ENCODE data around the gene PDZRN3. TPM values are rescaled to one million over a fixed set of nuclear protein-coding genes. Genes with fewer than 3 reads are reported as not detected.

Gene PDZRN3
- polyA plus RNA-seq, 2 of the 4 experiments (the other 2 are of a cell fraction), result not detected

DNA sequence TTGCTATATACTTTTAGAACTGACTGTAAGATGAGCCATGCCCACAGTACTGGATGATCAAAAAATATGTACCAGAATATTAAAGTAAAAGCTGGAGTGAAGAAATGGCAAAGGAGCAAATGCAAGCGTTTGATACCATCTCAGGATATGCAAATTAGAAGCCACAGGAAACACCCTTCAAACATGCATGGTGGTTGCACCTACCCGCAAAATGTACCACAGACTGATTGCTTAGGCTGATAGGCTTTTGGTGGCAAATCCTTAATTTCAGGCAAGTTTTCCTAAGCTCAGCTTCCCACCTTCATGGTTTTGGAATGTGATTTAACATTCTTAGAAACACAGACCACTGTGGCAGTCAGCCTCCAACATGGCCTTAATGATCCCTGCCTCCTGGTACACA lies 149.0 kb downstream of the PDZRN3 start:
- Histone ChIP-seq H3K4me2 (no peak overlapping the region), H3K27ac (no peak overlapping the region), H3K9me3 (0 out of 3 replicates have a peak, but pooled peaks cover 3% of the 10 kb centered on the region), H3K4me1 (no peaks in the 10 kb centered on the region), H3K4me3 (no peak overlapping the region)
- WGBS (ENCODE audit: missing lambda C conversion rate), result 61% methylated on average over 2 of the region's 2 CpGs
- ChIA-PET POLR2A (no interaction called here), CTCF (no interaction called here)
- no peak for TF ChIP-seq HDAC2 (IDR thresholded peaks at IDR 0.05)
- no peak for TF ChIP-seq NPAS2 (CRISPR knock-in tag; IDR thresholded peaks at IDR 0.05; ENCODE audit: borderline replicate concordance)
- TF ChIP-seq ZFP36 (IDR thresholded peaks at IDR 0.05; ENCODE audit: borderline replicate concordance, partially characterized antibody), result no peak
- TF ChIP-seq RFX5 (IDR thresholded peaks at IDR 0.05), result no peak
- TF ChIP-seq CBX8 (IDR thresholded peaks at IDR 0.05), result no peak
- TF ChIP-seq ZSCAN20 (CRISPR knock-in tag; IDR thresholded peaks at IDR 0.05), result no peak
- TF ChIP-seq NFE2L2 (conservative IDR thresholded peaks at IDR 0.05; ENCODE audit: low read length), result no peak
- no peak for TF ChIP-seq KDM1A (IDR thresholded peaks at IDR 0.05; ENCODE audit: low read depth)
- TF ChIP-seq, protein P1, sequence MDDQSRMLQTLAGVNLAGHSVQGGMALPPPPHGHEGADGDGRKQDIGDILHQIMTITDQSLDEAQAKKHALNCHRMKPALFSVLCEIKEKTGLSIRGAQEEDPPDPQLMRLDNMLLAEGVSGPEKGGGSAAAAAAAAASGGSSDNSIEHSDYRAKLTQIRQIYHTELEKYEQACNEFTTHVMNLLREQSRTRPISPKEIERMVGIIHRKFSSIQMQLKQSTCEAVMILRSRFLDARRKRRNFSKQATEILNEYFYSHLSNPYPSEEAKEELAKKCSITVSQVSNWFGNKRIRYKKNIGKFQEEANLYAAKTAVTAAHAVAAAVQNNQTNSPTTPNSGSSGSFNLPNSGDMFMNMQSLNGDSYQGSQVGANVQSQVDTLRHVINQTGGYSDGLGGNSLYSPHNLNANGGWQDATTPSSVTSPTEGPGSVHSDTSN (IDR thresholded peaks at IDR 0.05), result no peak
- DNase-seq (ENCODE audit: low read depth in 1 of 2, low spot score in 1 of 2), result no peak
- FAIRE-seq, result no peak
- no peak for ATAC-seq

DNA sequence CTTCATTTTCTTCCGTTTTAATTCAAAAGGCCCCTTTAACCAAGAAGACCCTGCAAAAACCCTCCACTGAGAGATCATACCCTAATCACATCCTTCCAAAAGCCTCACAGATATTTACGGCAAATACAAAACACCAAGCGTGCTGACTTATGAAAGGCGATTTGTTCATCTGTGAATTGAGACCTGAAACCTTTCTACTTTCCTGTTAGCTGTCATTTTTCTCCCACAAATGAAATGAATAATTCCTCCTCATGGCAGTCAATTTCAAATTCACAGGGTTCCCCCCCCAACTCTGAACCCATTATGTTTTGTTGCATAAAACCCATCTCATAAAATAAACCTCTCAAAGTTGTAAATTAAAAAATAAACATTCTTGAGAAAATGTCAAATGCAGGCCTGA lies 149.6 kb downstream of the PDZRN3 start:
- DNase-seq (ENCODE audit: low read depth in 1 of 2, low spot score in 1 of 2) (no peak), FAIRE-seq (no peak), ATAC-seq (no peak)
- ChIA-PET CTCF (no interaction called here), POLR2A (no interaction called here)
- TF ChIP-seq RCOR1 (IDR thresholded peaks at IDR 0.05; ENCODE audit: low read depth, low read length) (no peak), MAFK (IDR thresholded peaks at IDR 0.05; ENCODE audit: partially characterized antibody) (no peak), NFE2L2 (conservative IDR thresholded peaks at IDR 0.05; ENCODE audit: low read length) (no peak), HOXA7 (CRISPR knock-in tag; IDR thresholded peaks at IDR 0.05) (no peak), ZNF302 (CRISPR knock-in tag; IDR thresholded peaks at IDR 0.05) (no peak), CBX2 (IDR thresholded peaks at IDR 0.05; ENCODE audit: borderline replicate concordance, low read depth) (no peak), BHLHE40 (IDR thresholded peaks at IDR 0.05; ENCODE audit: low read depth, low read length) (no peak)
- TF ChIP-seq, protein P2, sequence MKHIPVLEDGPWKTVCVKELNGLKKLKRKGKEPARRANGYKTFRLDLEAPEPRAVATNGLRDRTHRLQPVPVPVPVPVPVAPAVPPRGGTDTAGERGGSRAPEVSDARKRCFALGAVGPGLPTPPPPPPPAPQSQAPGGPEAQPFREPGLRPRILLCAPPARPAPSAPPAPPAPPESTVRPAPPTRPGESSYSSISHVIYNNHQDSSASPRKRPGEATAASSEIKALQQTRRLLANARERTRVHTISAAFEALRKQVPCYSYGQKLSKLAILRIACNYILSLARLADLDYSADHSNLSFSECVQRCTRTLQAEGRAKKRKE (CRISPR knock-in tag; IDR thresholded peaks at IDR 0.05; ENCODE audit: low read depth), result no peak
- TF ChIP-seq, protein P3, sequence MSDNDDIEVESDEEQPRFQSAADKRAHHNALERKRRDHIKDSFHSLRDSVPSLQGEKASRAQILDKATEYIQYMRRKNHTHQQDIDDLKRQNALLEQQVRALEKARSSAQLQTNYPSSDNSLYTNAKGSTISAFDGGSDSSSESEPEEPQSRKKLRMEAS (IDR thresholded peaks at IDR 0.05), result no peak
- Histone ChIP-seq H3K4me1 (no peaks in the 10 kb centered on the region), H3K4me2 (no peak overlapping the region), H3K9me3 (0 out of 3 replicates have a peak, but pooled peaks cover 3% of the 10 kb centered on the region), H3K4me3 (no peak overlapping the region), H3K27ac (no peak overlapping the region)
- 54% methylated on average over 4 of the region's 4 CpGs for WGBS (ENCODE audit: missing lambda C conversion rate)

DNA sequence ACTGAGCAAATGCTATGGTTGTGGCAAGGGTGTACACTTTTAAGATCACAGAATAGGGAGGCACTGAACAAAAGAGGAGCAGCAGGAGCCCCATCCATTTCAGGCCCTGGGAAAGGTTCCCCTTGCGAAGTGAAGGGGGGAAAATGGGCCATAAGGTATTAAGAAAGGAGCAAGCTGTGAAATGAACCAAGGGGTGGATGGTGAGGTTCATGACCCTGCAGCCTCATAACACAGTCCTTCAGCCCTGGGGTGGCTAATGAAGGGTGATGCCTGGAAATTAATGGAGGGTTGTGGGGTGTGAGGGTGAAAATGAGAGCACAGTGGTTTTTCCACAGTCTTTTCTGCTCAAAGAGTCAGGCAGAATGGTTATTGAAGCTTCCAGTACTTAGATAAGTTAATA lies 150.1 kb downstream of the PDZRN3 start:
- no peak overlapping the region for H3K27ac ChIP-seq
- CTCF ChIA-PET, result interaction anchor here (0.6 kb wide), 1 partner anchor 345 kb away, joined by 3 read pairs; no protein-coding TSS in a partner anchor

More for the DNA sequence above, 150.1 kb downstream of the PDZRN3 start:
- FAIRE-seq (no peak), ATAC-seq (no peak), DNase-seq (ENCODE audit: low read depth in 1 of 2, low spot score in 1 of 2) (no peak)
- WGBS (ENCODE audit: missing lambda C conversion rate), result 0% methylated on average over 1 of the region's 1 CpG
- TF ChIP-seq PHF8 (IDR thresholded peaks at IDR 0.05; ENCODE audit: borderline replicate concordance, low read depth) (no peak), HOXA7 (CRISPR knock-in tag; IDR thresholded peaks at IDR 0.05) (no peak), SMC3 (IDR thresholded peaks at IDR 0.05) (no peak), KDM1A (IDR thresholded peaks at IDR 0.05; ENCODE audit: low read depth) (no peak), CBX8 (IDR thresholded peaks at IDR 0.05) (no peak), KDM5A (IDR thresholded peaks at IDR 0.05) (no peak), FOXS1 (CRISPR knock-in tag; IDR thresholded peaks at IDR 0.05) (no peak), ZFP36 (IDR thresholded peaks at IDR 0.05; ENCODE audit: borderline replicate concordance, partially characterized antibody) (no peak), POLR2AphosphoS2 (conservative IDR thresholded peaks at IDR 0.05; ENCODE audit: low read length) (no peak), CBX2 (IDR thresholded peaks at IDR 0.05; ENCODE audit: borderline replicate concordance, low read depth) (no peak), JUN (IDR thresholded peaks at IDR 0.05) (no peak), CHD2 (IDR thresholded peaks at IDR 0.05; ENCODE audit: low read length, partially characterized antibody) (no peak)
- TF ChIP-seq, protein P4, sequence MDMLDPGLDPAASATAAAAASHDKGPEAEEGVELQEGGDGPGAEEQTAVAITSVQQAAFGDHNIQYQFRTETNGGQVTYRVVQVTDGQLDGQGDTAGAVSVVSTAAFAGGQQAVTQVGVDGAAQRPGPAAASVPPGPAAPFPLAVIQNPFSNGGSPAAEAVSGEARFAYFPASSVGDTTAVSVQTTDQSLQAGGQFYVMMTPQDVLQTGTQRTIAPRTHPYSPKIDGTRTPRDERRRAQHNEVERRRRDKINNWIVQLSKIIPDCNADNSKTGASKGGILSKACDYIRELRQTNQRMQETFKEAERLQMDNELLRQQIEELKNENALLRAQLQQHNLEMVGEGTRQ (IDR thresholded peaks at IDR 0.05), result no peak
- TF ChIP-seq, protein P5, sequence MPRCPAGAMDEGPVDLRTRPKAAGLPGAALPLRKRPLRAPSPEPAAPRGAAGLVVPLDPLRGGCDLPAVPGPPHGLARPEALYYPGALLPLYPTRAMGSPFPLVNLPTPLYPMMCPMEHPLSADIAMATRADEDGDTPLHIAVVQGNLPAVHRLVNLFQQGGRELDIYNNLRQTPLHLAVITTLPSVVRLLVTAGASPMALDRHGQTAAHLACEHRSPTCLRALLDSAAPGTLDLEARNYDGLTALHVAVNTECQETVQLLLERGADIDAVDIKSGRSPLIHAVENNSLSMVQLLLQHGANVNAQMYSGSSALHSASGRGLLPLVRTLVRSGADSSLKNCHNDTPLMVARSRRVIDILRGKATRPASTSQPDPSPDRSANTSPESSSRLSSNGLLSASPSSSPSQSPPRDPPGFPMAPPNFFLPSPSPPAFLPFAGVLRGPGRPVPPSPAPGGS (IDR thresholded peaks at IDR 0.05), result no peak
- Histone ChIP-seq H3K4me3 (no peak overlapping the region), H3K4me1 (no peaks in the 10 kb centered on the region), H3K9me3 (0 out of 3 replicates have a peak, but pooled peaks cover 3% of the 10 kb centered on the region), H3K4me2 (no peak overlapping the region)
- POLR2A ChIA-PET, result no interaction called here
